GM12878 (cell line): ENCODE data around the gene ARL14EP.

Experiments
- BRCA1 ChIP-seq: IDR thresholded peaks from 2 replicates; pipeline ENCODE4 v1.6.1; 2011; ENCODE audit warnings: low read depth, low read length, improper control_type of control experiment
- FOXK2 ChIP-seq: fragments of 450-650 bp; IDR thresholded peaks from 2 replicates; pipeline ENCODE4 v1.6.1; 2017; ENCODE audit warnings: mild to moderate bottlenecking, moderate library complexity
- MXI1 ChIP-seq: fragments of 150-350 bp; IDR thresholded peaks from 2 replicates; pipeline ENCODE4 v1.6.1; 2011; ENCODE audit warnings: low read depth, mild to moderate bottlenecking, inconsistent platforms, low read length, improper control_type of control experiment
- SIX5 ChIP-seq: IDR thresholded peaks from 2 replicates; pipeline ENCODE4 v1.6.1; 2011; ENCODE audit warnings: mild to moderate bottlenecking, low read depth, low read length, moderate library complexity; ENCODE audit not compliant: severe bottlenecking
- SREBF2 ChIP-seq: IDR thresholded peaks from 2 replicates; pipeline ENCODE4 v1.6.1; 2012; ENCODE audit warnings: mild to moderate bottlenecking, low read length
- ZNF384 ChIP-seq: IDR thresholded peaks from 2 replicates; pipeline ENCODE4 v1.6.1; 2012; ENCODE audit warnings: low read depth, mild to moderate bottlenecking, low read length, improper control_type of control experiment, borderline replicate concordance
- TF ChIP-seq, protein P1 (sequence below): IDR thresholded peaks from 2 replicates; pipeline ENCODE4 v1.6.1; 2012; ENCODE audit warnings: mild to moderate bottlenecking, low read depth, low read length

DNA sequence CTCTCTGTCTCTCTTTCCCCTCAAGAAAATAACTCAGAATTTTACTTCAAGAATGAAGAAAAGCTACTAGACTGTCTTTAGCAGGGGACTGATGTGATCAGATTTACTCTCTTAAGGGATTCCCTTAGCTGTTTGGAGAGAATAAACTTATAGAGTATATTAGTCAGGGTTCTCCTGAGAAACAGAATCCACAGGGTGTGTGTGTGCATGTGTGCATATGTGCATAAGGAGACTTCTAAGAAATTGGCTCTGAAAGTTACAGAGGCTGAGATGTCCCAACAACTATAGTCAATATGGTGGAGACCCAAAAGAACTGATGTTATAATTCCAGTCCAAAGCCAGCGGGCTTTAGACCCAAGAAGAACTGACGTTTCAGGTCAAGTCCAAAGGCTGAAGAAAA is 43.1 kb upstream of the ARL14EP start:
- TF ChIP-seq FOXK2 (no peak), BRCA1 (no peak), ZNF384 (no peak), SIX5 (no peak), SREBF2 (no peak), MXI1 (no peak)
- TF ChIP-seq, protein P1, sequence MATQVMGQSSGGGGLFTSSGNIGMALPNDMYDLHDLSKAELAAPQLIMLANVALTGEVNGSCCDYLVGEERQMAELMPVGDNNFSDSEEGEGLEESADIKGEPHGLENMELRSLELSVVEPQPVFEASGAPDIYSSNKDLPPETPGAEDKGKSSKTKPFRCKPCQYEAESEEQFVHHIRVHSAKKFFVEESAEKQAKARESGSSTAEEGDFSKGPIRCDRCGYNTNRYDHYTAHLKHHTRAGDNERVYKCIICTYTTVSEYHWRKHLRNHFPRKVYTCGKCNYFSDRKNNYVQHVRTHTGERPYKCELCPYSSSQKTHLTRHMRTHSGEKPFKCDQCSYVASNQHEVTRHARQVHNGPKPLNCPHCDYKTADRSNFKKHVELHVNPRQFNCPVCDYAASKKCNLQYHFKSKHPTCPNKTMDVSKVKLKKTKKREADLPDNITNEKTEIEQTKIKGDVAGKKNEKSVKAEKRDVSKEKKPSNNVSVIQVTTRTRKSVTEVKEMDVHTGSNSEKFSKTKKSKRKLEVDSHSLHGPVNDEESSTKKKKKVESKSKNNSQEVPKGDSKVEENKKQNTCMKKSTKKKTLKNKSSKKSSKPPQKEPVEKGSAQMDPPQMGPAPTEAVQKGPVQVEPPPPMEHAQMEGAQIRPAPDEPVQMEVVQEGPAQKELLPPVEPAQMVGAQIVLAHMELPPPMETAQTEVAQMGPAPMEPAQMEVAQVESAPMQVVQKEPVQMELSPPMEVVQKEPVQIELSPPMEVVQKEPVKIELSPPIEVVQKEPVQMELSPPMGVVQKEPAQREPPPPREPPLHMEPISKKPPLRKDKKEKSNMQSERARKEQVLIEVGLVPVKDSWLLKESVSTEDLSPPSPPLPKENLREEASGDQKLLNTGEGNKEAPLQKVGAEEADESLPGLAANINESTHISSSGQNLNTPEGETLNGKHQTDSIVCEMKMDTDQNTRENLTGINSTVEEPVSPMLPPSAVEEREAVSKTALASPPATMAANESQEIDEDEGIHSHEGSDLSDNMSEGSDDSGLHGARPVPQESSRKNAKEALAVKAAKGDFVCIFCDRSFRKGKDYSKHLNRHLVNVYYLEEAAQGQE: no peak
